Activated CD8-positive, alpha-beta memory T cell treated with anti-CD3 and anti-CD28 coated beads for 36 hours (primary cell): ENCODE data around the gene ARAP2. TPM values are rescaled to one million over a fixed set of nuclear protein-coding genes. Genes with fewer than 3 reads are reported as not detected.

Experiments
- CTCF ChIA-PET: fragments of 350-600 bp; sonication (Branson Sonifier 250); formaldehyde crosslinking; loops from one replicate; lab custom pipeline; 2021; ENCODE audit warnings: antibody characterized with exemption; lab: Charles Lee
- POLR2A ChIA-PET: fragments of 350-600 bp; sonication (Branson Sonifier 250); formaldehyde crosslinking; loops from one replicate; lab custom pipeline; 2021; ENCODE audit warnings: antibody characterized with exemption; lab: Charles Lee
- total RNA-seq, 2 experiments: library from RNA; stranded (reverse); gene quantifications; one replicate each; pipeline ENCODE4 v1.2.3, GENCODE V29; 2021

Gene ARAP2
- total RNA-seq, 2 experiments from 2014 or later: 37.3 to 42.5 TPM

- ChIA-PET POLR2A (no interaction called here), CTCF (no interaction called here)
Observed at GRCh38 chr4:36168127-36168878, 76.0 kb downstream of the ARAP2 start.

GRCh38 chr4:36165631-36166005 lies 78.7 kb downstream of the ARAP2 start:
- ChIA-PET POLR2A (no interaction called here), CTCF (no interaction called here)

- CTCF ChIA-PET: no interaction called here
- POLR2A ChIA-PET: no interaction called here
Observed at GRCh38 chr4:36164900-36165630, 79.2 kb downstream of the ARAP2 start.

- POLR2A ChIA-PET: no interaction called here
- CTCF ChIA-PET: no interaction called here
Observed at GRCh38 chr4:36163198-36163597, 81.1 kb downstream of the ARAP2 start.

GRCh38 chr4:36159208-36159607 lies 85.1 kb downstream of the ARAP2 start:
- POLR2A ChIA-PET: interaction anchor here (0.5 kb wide), 1 partner anchor 682 kb away, joined by 4 read pairs; no protein-coding TSS in a partner anchor

GRCh38 chr4:36152735-36153134 lies 91.6 kb downstream of the ARAP2 start:
- CTCF ChIA-PET: no interaction called here
- POLR2A ChIA-PET: no interaction called here

More at GRCh38 chr4:36159208-36159607, 85.1 kb downstream of the ARAP2 start:
- CTCF ChIA-PET: no interaction called here

GRCh38 chr4:36142504-36142903 lies 101.8 kb downstream of the ARAP2 start:
- ChIA-PET POLR2A (no interaction called here), CTCF (no interaction called here)

GRCh38 chr4:36141186-36141585 lies 103.1 kb downstream of the ARAP2 start:
- CTCF ChIA-PET: no interaction called here
- POLR2A ChIA-PET: interaction anchor here (0.8 kb wide), 1 partner anchor 38 kb away, joined by 3 read pairs; no protein-coding TSS in a partner anchor

GRCh38 chr4:36140421-36140820 lies 103.9 kb downstream of the ARAP2 start:
- ChIA-PET CTCF (no interaction called here), POLR2A (no interaction called here)

GRCh38 chr4:36138220-36138619 lies 106.1 kb downstream of the ARAP2 start:
- POLR2A ChIA-PET: interaction anchor here (0.5 kb wide), 1 partner anchor 109 kb away, joined by 3 read pairs; no protein-coding TSS in a partner anchor
- CTCF ChIA-PET: no interaction called here

- ChIA-PET CTCF (no interaction called here), POLR2A (no interaction called here)
Observed at GRCh38 chr4:36137336-36137735, 107.0 kb downstream of the ARAP2 start.

GRCh38 chr4:36133658-36134057 lies 110.7 kb downstream of the ARAP2 start:
- CTCF ChIA-PET: no interaction called here
- POLR2A ChIA-PET: no interaction called here

- POLR2A ChIA-PET: no interaction called here
- CTCF ChIA-PET: no interaction called here
Observed at GRCh38 chr4:36133086-36133485, 111.2 kb downstream of the ARAP2 start.

- ChIA-PET POLR2A (no interaction called here), CTCF (interaction anchor here (0.5 kb wide), 1 partner anchor 37 kb away, joined by 3 read pairs; no protein-coding TSS in a partner anchor)
Observed at GRCh38 chr4:36130641-36131040, 113.7 kb downstream of the ARAP2 start.

- POLR2A ChIA-PET: no interaction called here
- CTCF ChIA-PET: no interaction called here
Observed at GRCh38 chr4:36128689-36129088, 115.6 kb downstream of the ARAP2 start.

GRCh38 chr4:36123906-36124305 lies 120.4 kb downstream of the ARAP2 start:
- POLR2A ChIA-PET: no interaction called here
- CTCF ChIA-PET: no interaction called here

- ChIA-PET CTCF (interaction anchor here (0.6 kb wide), 1 partner anchor 77 kb away, joined by 5 read pairs; no protein-coding TSS in a partner anchor), POLR2A (no interaction called here)
Observed at GRCh38 chr4:36115312-36115711, 129.0 kb downstream of the ARAP2 start.

GRCh38 chr4:36111172-36111571 lies 133.1 kb downstream of the ARAP2 start:
- ChIA-PET CTCF (no interaction called here), POLR2A (no interaction called here)

- POLR2A ChIA-PET: no interaction called here
- CTCF ChIA-PET: no interaction called here
Observed at GRCh38 chr4:36099509-36099908, 144.8 kb downstream of the ARAP2 start.

GRCh38 chr4:36094995-36095394 lies 149.3 kb downstream of the ARAP2 start:
- CTCF ChIA-PET: no interaction called here
- POLR2A ChIA-PET: no interaction called here

- ChIA-PET CTCF (no interaction called here), POLR2A (no interaction called here)
Observed at GRCh38 chr4:36091997-36092396, 152.3 kb downstream of the ARAP2 start.
